ENCODE results near the gene GJB2. TPM values are rescaled to one million over a fixed set of nuclear protein-coding genes. Genes with fewer than 3 reads are reported as not detected.

Gene GJB2
- total RNA-seq, 3 donors from 2014 or later, result 18.1 to 45.4 (median 42.9) TPM

DNA sequence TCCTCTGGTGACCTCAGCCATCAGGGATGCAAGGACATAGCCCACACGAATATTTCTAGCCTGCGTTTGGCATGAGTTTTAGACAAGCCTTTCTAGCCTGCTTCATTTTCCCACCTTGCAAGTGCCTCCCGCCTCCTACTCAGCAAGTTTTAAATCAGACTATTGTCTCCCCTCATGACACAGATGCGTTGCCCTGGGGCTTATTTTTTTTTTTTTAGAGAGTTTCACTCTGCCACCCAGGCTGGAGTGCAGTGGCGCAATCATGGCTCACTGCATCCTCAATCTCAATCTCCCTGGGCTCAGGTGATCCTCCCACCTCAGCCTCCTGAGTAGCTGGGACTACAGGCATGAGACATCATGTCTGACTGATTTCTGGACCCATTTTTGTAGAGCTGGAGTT, 14.6 kb downstream of the GJB2 start:
- intact Hi-C loops (cut with DNase I, micrococcal nuclease), result no loop called here
- H3K4me3 ChIP-seq, result no peak overlapping the region
- DNase-seq, result no peak
- H3K4me1 ChIP-seq (ENCODE audit: low read depth), result no peaks in the 10 kb centered on the region
- no peak for ATAC-seq
- no peak for TF ChIP-seq CTCF (IDR thresholded peaks at IDR 0.05)
- H3K9me3 ChIP-seq, result no peaks in the 10 kb centered on the region
- no peaks in the 10 kb centered on the region for H3K36me3 ChIP-seq (ENCODE audit: low read depth)

GRCh38 chr13:20177049-20177831, 15.5 kb downstream of the GJB2 start:
- H3K9me3 ChIP-seq, result no peaks in the 10 kb centered on the region
- H3K4me3 ChIP-seq, result no peak overlapping the region
- no peak for DNase-seq
- TF ChIP-seq CTCF (IDR thresholded peaks at IDR 0.05), result no peak
- H3K4me1 ChIP-seq (ENCODE audit: low read depth), result no peaks in the 10 kb centered on the region
- no peaks in the 10 kb centered on the region for H3K36me3 ChIP-seq (ENCODE audit: low read depth)
- ATAC-seq, result no peak
- intact Hi-C loops (cut with DNase I, micrococcal nuclease), result no loop called here

GRCh38 chr13:20175907-20176652, 16.7 kb downstream of the GJB2 start:
- no peak for TF ChIP-seq CTCF (IDR thresholded peaks at IDR 0.05)
- H3K9me3 ChIP-seq, result no peaks in the 10 kb centered on the region
- no peak overlapping the region for H3K4me3 ChIP-seq
- DNase-seq (no peak), ATAC-seq (no peak)
- H3K36me3 ChIP-seq (ENCODE audit: low read depth), result no peaks in the 10 kb centered on the region
- intact Hi-C loops (cut with DNase I, micrococcal nuclease), result no loop called here
- H3K4me1 ChIP-seq (ENCODE audit: low read depth), result no peaks in the 10 kb centered on the region

GRCh38 chr13:20175406-20175794, 17.3 kb downstream of the GJB2 start:
- DNase-seq (no peak), ATAC-seq (no peak)
- H3K9me3 ChIP-seq, result no peaks in the 10 kb centered on the region
- no peaks in the 10 kb centered on the region for H3K4me1 ChIP-seq (ENCODE audit: low read depth)
- no peaks in the 10 kb centered on the region for H3K36me3 ChIP-seq (ENCODE audit: low read depth)
- H3K4me3 ChIP-seq, result no peak overlapping the region
- TF ChIP-seq CTCF (IDR thresholded peaks at IDR 0.05), result no peak
- intact Hi-C loops (cut with DNase I, micrococcal nuclease), result no loop called here

DNA sequence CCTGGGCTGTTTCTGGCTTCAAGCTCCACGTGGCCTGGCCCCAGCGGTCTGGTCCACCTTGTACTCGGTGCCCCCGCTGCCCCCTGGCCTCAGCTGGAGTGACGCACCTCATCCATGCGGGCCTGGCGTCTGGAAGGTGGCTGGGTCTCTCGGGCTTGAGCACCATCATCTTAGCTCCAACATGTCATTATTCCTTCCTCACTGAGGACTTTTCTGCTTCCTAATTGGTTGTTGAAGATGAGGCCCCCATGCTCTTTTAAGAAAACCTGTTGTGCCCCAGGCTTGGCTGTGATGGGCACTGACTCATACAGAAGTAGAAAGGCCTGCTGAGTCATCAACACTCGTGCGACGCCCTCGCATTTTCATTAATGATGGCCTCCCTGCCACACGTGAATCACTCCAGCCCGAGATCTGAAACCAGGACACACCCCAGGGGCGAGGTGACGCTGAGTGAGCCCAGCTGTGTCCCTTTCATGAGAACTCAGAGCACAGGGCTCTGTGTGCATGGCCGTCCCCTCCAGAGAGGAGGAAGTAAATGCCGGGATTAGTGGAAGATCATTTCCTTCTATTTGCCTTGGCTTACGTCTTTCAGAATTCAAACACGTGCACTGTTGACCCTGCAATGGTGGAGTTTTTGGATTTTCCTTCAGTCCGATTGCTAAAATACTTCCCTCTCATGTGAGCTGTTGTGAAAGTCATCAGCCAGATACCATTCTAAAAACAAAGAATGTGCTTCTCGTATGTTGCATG, 17.9 kb downstream of the GJB2 start:
- DNase-seq (peak; percentile 72 to 88 (median 74)), ATAC-seq (peak; percentile 97)
- Histone ChIP-seq H3K4me1 (ENCODE audit: low read depth) (no peaks in the 10 kb centered on the region), H3K4me3 (no peak overlapping the region), H3K9me3 (no peaks in the 10 kb centered on the region), H3K36me3 (ENCODE audit: low read depth) (no peaks in the 10 kb centered on the region)
- no peak for TF ChIP-seq CTCF (IDR thresholded peaks at IDR 0.05)
- intact Hi-C loops (cut with DNase I, micrococcal nuclease), result no loop called here

Measured in mucosa of descending colon (tissue), 3 donors.